Osteoblast (primary cell): ENCODE data around the gene HMCN1. TPM values are rescaled to one million over a fixed set of nuclear protein-coding genes. Genes with fewer than 3 reads are reported as not detected.
"Not testable (repeated sequence)": the region's sequence is repeated elsewhere in the genome, so short reads cannot be mapped to it uniquely, and the experiment has no call there.

Experiments used
- DNase-seq: peaks from one replicate; pipeline ENCODE4 v3.0.0; 2011; ENCODE audit warnings: low spot score, mixed read lengths; ENCODE audit not compliant: insufficient read length; ENCODE audit errors: missing footprints
- H2AFZ ChIP-seq: 2 replicates; pipeline ENCODE4 v1.6.0; 2011; ENCODE audit warnings: mild to moderate bottlenecking, low read length
- H3K27ac ChIP-seq: 2 replicates; pipeline ENCODE4 v1.5.1; 2011; ENCODE audit warnings: mild to moderate bottlenecking, low read depth, low read length, moderate library complexity
- H3K27me3 ChIP-seq: 2 replicates; pipeline ENCODE4 v1.6.0; 2012; ENCODE audit warnings: mild to moderate bottlenecking, control low read depth, inconsistent platforms, low read length, moderate library complexity; ENCODE audit not compliant: insufficient read depth
- H3K36me3 ChIP-seq: 2 replicates; pipeline ENCODE4 v1.5.1; 2011; ENCODE audit warnings: mild to moderate bottlenecking, low read length, control low read depth, moderate library complexity; ENCODE audit not compliant: insufficient read depth
- H3K4me1 ChIP-seq: 2 replicates; pipeline ENCODE4 v1.5.1; 2011; ENCODE audit warnings: mild to moderate bottlenecking, low read length, control low read depth, moderate library complexity; ENCODE audit not compliant: insufficient read depth
- H3K4me2 ChIP-seq: 2 replicates; pipeline ENCODE4 v1.6.0; 2011; ENCODE audit warnings: mild to moderate bottlenecking, low read length; ENCODE audit not compliant: insufficient read depth
- H3K4me3 ChIP-seq: fragments of 200-600 bp; sonication (generic); 3 replicates; pipeline ENCODE4 v1.5.1; 2012; ENCODE audit warnings: mild to moderate bottlenecking, low read length, inconsistent platforms; ENCODE audit not compliant: insufficient read depth
- H3K79me2 ChIP-seq: 2 replicates; pipeline ENCODE4 v1.6.0; 2012; ENCODE audit warnings: mild to moderate bottlenecking, low read length, control low read depth, inconsistent platforms; ENCODE audit not compliant: insufficient read depth
- H3K9me3 ChIP-seq: 2 replicates; pipeline ENCODE4 v1.5.1; 2011; ENCODE audit warnings: low read depth, low read length, control low read depth
- H4K20me1 ChIP-seq: 2 replicates; pipeline ENCODE4 v1.6.0; 2012; ENCODE audit warnings: mild to moderate bottlenecking, low read length, control low read depth; ENCODE audit not compliant: insufficient read depth
- total RNA-seq: library from RNA; depleted of rRNA; stranded (reverse); fragments of >200 nt; gene quantifications from 2 replicates; pipeline ENCODE4 v1.2.3, GENCODE V29; 2012
- TF ChIP-seq, protein P1 (sequence below): IDR thresholded peaks from 2 replicates; pipeline ENCODE4 v1.5.1; 2011; ENCODE audit warnings: mild to moderate bottlenecking, low read depth, low read length, moderate library complexity; ENCODE audit errors: extremely low read depth

The HMCN1 gene
- total RNA-seq, 1 donor = 178 TPM

DNA sequence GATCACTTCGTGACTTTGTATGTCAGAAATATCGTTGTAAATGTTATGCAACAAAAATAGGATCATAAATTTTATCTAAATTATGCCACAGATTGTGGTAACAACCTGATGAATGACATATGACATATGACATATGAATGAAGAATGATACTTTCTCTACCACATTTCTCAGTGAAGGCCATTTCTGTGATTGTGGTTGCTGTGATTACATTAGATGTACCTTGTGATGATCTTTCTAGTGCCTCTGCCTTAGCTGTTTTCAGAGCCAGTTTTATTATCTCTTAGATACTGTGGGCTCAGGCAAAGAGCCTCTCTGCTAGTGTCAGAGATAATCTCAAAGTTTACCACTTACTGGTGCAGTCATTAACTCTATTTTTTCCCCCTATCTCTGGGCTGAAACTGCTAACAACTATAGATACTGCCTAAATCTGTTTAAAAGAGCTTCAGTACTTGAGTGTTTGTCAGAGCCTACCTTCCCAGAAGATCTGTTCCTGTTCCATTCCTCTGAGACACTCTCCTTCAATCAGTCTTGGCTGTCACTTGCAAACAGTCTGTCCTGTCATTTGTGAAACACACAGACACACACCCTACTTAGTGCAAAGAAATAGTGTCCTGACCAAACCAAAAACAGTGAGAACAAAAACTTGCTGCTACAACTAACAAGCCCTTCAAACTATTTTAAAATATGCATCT, 55.5 kb downstream of the HMCN1 start:
- no peaks in the 10 kb centered on the region for H3K27me3 ChIP-seq
- H3K4me3 ChIP-seq = no peak overlapping the region
- no peak overlapping the region for H2AFZ ChIP-seq
- TF ChIP-seq, protein P1, sequence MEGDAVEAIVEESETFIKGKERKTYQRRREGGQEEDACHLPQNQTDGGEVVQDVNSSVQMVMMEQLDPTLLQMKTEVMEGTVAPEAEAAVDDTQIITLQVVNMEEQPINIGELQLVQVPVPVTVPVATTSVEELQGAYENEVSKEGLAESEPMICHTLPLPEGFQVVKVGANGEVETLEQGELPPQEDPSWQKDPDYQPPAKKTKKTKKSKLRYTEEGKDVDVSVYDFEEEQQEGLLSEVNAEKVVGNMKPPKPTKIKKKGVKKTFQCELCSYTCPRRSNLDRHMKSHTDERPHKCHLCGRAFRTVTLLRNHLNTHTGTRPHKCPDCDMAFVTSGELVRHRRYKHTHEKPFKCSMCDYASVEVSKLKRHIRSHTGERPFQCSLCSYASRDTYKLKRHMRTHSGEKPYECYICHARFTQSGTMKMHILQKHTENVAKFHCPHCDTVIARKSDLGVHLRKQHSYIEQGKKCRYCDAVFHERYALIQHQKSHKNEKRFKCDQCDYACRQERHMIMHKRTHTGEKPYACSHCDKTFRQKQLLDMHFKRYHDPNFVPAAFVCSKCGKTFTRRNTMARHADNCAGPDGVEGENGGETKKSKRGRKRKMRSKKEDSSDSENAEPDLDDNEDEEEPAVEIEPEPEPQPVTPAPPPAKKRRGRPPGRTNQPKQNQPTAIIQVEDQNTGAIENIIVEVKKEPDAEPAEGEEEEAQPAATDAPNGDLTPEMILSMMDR = no peak
- H3K4me1 ChIP-seq = peaks cover 20% of the 10 kb centered on the region
- DNase-seq = no peak
- H3K4me2 ChIP-seq = peak overlapping the region; percentile 21
- H3K9me3 ChIP-seq = no peaks in the 10 kb centered on the region
- H3K27ac ChIP-seq = peak overlapping the region; percentile 41
- no peaks in the 10 kb centered on the region for H3K36me3 ChIP-seq
- H3K79me2 ChIP-seq = no peaks in the 10 kb centered on the region
- no peaks in the 10 kb centered on the region for H4K20me1 ChIP-seq

DNA sequence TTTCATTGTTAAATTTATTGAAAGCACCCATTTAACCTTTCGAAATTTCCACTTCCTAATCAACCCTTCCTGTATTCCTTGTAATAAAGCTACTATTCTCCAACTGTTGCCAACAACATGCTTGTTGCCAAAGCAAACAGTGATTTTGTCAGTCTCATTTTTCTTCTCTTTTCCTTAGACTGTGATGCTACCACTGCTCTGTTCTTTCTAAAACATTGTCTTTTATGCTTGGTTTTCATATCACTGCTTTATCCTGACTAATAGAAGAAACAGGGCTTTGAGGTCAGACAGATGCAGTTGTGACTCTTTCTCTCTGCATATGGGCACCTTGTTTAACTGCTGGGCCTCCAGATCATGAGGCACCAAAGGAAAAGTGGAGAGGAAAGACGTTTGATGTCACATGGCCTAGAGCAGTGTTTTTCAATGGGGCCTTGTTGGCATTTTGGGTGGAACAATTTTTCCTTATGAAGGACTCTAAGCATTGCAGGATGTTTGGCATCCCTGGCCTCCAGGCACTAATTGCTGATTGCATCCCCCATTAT, 56.1 kb downstream of the HMCN1 start:
- DNase-seq = no peak
- H3K79me2 ChIP-seq = no peaks in the 10 kb centered on the region
- H4K20me1 ChIP-seq = no peaks in the 10 kb centered on the region
- no peaks in the 10 kb centered on the region for H3K9me3 ChIP-seq
- H3K4me2 ChIP-seq = peak overlapping the region; percentile 21
- TF ChIP-seq, protein P1 = no peak
- no peak overlapping the region for H3K4me3 ChIP-seq
- peaks cover 22% of the 10 kb centered on the region for H3K4me1 ChIP-seq
- H3K36me3 ChIP-seq = no peaks in the 10 kb centered on the region
- H3K27ac ChIP-seq = peak overlapping the region; percentile 41
- no peaks in the 10 kb centered on the region for H3K27me3 ChIP-seq
- no peak overlapping the region for H2AFZ ChIP-seq

DNA sequence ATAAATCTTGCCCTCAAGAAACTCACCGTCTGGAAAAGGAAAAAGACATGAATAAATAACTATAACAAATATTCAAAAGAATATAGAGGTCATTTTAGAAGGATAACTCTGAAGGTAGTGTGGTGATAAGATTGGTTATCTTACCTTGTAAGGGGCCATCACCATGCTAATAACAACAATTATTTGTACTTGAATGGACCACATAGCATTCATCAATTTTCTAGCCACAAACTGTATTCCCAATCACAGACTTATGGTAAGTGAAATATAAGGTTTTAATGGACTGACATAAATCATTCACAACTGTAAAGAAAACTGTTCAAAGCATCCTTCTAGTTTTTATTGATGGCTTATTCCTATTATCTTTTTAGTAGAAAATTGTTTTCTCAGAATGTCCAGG, 57.8 kb downstream of the HMCN1 start:
- Histone ChIP-seq H3K36me3 (no peaks in the 10 kb centered on the region), H3K9me3 (no peaks in the 10 kb centered on the region), H4K20me1 (no peaks in the 10 kb centered on the region), H3K4me3 (no peak overlapping the region), H3K4me2 (no peak overlapping the region), H3K27ac (no peak overlapping the region), H3K4me1 (peaks cover 25% of the 10 kb centered on the region), H3K79me2 (no peaks in the 10 kb centered on the region), H2AFZ (no peak overlapping the region), H3K27me3 (no peaks in the 10 kb centered on the region)
- no peak for DNase-seq
- TF ChIP-seq, protein P1 = no peak

DNA sequence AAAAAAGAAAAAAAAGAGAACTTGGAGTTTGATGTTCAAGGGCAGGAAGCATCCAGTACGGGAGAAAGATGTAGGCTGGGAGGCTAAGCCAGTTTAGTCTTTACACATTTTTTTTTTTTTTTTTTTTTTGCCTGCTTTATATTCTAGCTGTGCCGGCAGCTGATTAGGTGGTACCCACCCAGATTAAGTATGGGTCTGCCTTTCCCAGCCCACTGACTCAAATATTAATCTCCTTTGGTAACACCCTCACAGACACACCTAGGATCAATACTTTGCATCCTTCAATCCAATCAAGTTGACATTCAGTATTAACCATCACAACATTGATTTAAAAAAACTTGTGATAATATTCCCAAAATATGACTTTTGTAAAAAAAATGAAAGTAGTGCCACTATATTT, 60.3 kb downstream of the HMCN1 start:
- not testable (repeated sequence) for DNase-seq, H2AFZ ChIP-seq, H3K4me2 ChIP-seq, H4K20me1 ChIP-seq, H3K9me3 ChIP-seq, H3K4me3 ChIP-seq, H3K36me3 ChIP-seq, H3K79me2 ChIP-seq, H3K27me3 ChIP-seq
- peak overlapping the region; percentile 24 for H3K27ac ChIP-seq
- peaks cover 23% of the 10 kb centered on the region for H3K4me1 ChIP-seq
